Adrenal gland (tissue), 5 donors: ENCODE data around the gene MINAR1.

ENCODE experiments used
- CTCF ChIP-seq, 6 experiments: fragments of 450-650 bp in 4 of 6; fragments of 200-600 bp in 2 of 6; sonication (generic) in 1 of 6; IDR thresholded peaks; 1 replicate in 5 of 6; 2 replicates in 1 of 6; pipeline versions ENCODE4 v1.5.1 to v1.8.0; 2016 to 2021; ENCODE audit warnings: antibody characterized with exemption in 6 of 6, mild to moderate bottlenecking in 2 of 6, moderate library complexity in 1 of 6
- POLR2A ChIP-seq, 2 donors: fragments of 450-650 bp; IDR thresholded peaks; one replicate each; pipeline ENCODE4 v1.6.1; 2017; ENCODE audit warnings: antibody characterized with exemption in 2 of 2, mild to moderate bottlenecking in 2 of 2, moderate library complexity in 1 of 2
- donor health status: DM: no; HTN: no; CAD: no.

DNA sequence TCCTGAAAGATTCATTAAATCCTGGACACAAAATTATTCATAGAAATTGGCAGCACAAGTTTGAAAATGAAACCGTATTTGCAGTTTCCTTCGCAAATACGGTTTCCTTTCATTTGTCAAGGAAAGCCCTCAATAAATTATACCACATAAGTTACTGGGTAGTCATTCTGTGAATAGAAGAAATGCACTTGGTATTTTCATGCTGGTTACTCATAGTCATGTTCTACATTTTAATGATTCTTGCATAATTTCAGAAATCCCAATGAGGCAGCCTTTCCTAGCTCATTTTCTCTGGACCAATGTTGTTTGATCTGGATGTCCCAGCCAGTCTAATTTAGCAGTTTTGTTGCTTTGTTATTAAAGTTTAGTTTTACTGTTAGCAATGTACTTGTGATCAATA is 43.2 kb downstream of the MINAR1 start:
- TF ChIP-seq CTCF (IDR thresholded peaks at IDR 0.05) (no peak), POLR2A (IDR thresholded peaks at IDR 0.05) (no peak)
